CMK (cell line): ENCODE measurements around the gene TECTB.

Experiments used
- DNase-seq: peaks from one replicate; pipeline ENCODE4 v3.0.0-alpha.2; 2010; ENCODE audit warnings: low read depth

The TECTB gene

DNA sequence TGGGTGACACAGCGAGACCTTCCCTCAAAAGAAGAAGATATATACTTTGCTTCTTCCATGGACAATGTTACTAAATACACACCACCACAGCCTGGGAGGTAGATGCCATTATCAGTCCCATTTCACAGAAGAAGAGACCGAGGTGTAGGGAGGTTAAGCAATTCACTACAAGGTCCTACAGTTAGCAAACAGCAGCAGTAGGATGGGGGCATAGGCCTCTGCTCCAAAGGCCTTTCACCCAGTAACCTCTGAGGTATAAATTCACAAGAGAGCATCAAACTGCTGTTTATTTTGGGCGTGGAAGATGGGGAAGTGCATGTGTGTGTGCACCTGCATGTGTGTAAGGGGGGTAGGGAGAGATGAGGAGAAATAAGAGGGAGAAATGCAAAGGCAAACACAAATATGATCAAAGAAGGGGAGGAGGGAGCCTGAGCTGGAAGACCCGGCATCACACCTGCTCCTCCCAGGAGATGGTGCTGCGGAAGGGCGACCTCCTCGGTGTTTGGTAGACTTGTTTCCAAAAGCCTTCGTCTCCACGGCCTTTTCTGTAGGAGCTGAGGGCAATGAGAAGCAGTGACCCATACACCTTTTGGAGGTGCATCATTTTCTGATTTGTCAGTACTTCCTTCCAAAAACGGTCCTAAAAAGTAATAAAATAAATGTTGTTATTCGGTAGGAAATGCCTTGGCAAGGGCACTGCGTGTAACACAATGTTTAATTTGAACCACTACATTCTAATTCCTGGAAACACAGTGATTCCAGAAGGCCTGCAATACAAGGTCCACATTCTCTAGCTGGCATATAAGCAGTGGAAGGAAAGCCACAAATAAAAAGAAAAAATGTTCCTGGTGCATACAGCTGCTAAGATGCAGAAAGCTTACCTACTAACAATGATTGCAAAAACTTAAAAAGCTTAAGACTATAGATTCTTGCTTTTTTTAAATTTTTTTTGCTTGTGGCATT is 64.8 kb downstream of the TECTB start:
- DNase-seq: no peak

DNA sequence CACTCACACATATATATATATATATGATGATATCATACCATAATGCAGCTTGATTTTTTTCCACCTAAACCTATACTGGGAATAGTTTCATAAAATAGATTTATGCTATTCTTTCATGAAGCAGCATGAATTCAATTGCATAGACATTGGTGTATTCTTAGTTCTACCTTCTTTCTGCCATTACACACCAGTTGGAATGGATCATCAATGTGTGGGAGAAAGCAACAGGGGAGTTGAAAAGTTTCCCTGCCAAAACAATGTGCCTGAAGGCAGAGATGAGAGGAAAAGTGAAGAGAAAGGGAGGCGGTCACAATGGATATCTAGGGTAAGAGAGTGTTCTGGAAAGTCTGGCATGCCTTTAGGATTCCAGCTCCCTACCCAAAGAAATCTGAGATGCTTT is 65.6 kb downstream of the TECTB start:
- no peak for DNase-seq

DNA sequence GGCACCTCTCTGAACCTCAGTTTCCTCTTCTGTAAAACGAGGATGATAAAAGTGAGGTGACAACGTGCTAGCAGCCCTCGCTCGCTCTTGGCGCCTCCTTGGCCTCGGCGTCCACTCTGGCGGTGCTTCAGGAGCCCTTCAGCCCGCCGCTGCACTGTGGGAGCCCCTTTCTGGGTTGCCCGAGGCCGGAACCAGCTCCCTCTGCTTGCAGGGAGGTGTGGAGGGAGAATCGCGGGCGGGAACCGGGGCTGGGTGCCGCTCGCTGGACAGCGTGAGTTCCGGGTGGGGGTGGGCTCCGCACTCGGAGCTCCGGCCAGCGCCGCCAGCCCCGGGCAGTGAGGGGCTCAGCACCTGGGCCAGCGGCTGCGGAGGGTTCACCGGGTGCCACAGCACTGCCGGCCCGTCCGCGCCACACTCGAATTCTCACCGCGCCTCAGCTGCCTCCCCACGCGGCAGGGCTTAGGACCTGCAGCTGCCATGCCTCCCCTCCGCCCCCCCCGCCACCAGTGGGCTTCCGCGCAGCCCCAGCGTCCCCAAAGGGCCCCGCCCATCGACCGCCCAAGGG is 66.4 kb downstream of the TECTB start:
- no peak for DNase-seq

DNA sequence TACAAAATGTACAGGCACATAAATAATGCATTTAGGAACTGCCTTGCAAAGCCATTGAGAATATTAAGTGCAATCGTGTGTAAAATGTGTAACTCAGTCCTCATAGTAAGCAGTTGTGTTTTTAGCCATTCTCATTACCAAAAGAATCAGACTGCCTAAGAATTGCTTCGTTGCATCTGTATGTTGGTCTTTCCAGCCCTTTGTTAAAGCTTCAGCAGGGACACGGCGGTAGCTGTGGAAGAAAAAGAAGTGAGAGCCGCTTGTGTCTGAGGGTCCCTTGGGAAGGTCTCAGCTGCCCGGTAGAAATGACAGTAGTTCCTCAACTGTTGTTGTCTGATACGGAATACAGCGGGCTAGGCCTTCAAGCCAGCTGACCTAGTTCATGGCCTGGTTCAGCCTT is 67.9 kb downstream of the TECTB start:
- no peak for DNase-seq

DNA sequence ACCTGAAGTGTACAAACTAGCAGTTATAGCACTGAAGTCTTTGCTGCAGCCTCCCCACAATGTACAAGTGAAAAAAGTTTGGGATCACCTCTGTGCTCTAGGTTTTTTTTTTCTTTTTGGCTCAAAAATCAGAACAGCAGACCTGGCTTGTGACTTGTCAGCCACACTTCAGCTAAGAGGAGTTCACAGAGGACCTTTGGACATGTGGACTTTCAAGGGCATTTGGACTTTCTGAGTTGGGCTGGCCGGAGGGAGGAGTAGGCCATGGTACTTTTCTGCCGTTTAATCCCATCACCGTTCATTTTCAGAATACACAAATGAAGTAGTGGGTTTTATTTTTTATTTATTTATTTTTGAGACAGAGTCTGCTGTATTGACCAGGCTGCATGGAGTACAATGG is 68.8 kb downstream of the TECTB start:
- no peak for DNase-seq

DNA sequence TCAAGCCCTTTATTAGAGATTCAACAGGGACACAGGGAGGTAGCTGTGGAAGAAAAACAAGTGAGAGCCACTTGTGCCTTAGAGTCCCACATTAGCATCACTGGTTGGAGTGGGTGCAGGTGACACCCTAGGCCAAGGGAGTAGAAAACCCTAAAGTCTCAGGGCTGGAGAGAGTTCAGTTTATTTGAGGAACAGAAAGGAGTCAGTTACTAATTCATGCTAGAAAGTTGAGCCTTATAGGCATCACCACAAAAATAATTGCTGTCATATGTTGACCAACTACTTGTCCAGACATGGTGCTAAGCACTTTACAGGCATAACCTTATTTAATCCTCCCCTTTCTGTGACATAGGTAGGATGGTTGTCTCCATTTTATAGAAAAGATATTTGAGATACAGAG is 69.8 kb downstream of the TECTB start:
- DNase-seq: no peak
